GM10847 (cell line): ENCODE results near the gene AADACL3.

Experiments used
- POLR2A ChIP-seq: IDR thresholded peaks from 2 replicates; pipeline ENCODE4 v1.6.1; 2011; ENCODE audit not compliant: insufficient read length; ENCODE audit errors: extremely low read depth

The AADACL3 gene

DNA sequence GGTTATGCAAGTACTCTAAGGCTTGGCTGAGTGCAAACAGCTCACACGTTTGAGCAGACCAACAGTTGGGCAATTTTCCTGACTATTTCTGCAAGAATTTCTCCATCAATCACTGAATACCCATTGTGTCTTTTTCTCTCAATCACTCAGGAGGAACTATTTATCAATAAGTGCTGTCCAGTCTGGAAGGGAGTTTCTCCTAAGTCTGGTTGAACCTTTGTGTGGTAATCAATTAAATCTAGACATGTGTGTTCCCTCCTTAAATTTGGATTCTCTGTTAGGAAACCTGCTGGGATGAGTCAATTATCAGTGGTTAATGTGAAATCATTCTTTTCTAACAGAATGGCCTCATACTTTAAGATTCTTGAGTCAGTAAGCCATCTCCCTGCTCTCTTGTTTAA is 6.8 kb upstream of the AADACL3 start:
- no peak for TF ChIP-seq POLR2A

GRCh38 chr1:12709696-12710095 is 6.2 kb upstream of the AADACL3 start:
- TF ChIP-seq POLR2A: no peak

DNA sequence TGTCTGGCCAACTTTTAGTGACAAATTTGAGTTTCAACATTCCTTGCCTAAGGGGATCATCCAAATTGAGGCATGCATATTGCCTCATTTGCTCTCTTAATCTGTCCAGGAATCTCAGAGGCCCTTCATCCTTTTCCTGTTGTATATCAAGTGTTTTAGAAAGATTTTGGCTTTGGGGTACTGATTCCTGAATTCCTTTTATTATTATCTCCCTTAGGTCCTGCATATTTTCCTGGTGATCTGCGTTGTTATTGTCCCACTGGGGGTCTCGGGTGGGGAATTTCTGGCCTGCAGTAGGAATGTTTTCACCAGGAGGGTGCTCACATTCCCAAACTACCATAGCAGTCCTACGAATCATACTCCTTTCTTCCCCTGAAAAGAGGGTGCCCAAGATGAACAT is 4.4 kb upstream of the AADACL3 start:
- no peak for TF ChIP-seq POLR2A

- no peak for TF ChIP-seq POLR2A
These were observed 3.8 kb upstream of the AADACL3 start for GRCh38 chr1:12712076-12712475.

DNA sequence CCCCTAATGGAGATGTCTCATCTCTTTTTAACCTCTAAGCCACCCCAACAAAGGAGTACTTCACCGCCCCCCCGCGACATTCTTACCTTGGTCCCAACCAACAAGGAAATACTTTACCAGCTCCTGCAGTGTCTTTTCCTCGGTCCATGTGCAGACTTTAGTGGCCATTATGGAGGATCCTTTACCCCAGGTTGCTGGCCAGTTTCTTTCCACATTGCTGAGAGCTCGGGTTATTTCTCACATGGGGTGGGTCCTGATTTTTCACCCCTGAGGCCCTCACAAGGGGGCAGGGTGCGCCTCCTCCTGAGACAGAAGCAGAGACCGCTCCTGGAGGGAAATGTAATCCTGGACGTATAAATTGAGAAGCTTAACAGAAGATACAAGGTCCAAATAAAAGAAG is 3.0 kb upstream of the AADACL3 start:
- TF ChIP-seq POLR2A: no peak

DNA sequence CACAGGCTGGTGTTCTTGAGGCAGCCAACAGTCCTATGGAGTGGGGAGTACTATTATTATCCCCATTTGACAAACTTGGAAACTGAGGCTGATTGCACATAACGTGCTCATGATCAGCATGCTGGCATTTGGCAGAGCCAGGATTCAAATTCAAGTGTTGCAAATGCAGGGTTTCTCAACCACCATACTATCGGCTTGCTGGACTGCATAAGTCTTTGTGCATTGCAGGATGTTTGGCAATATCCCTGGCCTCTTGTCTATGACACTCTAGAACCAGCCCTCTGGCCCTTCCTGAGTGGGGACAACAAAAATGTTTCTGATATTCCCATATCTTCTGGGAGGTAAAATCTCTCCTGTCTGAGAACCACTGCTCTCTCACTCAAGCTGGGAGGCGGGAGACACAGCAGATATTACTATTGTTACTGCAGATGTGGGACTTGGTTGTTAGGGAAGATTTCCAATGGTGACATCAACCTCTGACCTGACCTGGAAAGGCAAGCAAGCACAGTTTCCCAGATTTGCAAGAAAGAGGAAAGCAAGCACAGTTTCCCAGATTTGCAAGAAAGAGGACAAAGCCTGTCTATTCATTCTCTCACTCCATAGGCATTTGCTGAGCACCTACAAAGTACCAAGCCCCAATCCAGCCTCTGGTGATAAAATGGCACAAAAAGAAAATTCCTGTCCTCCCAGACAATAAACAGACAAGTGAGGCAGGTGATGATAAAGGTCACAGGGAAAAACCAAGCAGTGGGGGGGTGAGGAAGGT is 1.0 kb upstream of the AADACL3 start:
- no peak for TF ChIP-seq POLR2A

DNA sequence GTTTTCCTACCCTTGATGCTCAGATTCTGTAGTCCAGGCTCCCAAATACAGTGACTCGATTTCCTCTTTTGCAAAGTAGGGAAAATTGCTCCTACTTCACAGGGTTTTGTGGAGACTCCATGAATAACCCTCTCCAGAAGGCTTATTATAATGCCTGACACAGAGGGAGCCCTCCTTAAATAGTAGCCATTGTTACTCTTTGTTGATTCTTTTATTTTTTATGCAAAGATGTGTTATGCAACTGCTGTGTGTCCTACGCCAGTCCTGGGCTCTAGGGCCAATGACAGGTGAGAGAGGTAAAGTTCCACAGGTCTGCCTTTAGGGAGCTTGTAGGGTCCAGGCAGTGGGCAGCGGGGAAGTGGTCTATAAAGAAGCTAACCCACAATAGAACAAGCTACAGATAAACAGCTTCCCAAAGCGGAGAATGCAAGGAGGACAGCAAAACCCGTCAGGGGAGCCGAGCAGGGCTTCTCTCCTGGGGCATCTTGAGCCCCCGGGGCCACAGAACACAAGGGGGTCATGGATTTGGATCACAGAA is 1.5 kb downstream of the AADACL3 start:
- no peak for TF ChIP-seq POLR2A

DNA sequence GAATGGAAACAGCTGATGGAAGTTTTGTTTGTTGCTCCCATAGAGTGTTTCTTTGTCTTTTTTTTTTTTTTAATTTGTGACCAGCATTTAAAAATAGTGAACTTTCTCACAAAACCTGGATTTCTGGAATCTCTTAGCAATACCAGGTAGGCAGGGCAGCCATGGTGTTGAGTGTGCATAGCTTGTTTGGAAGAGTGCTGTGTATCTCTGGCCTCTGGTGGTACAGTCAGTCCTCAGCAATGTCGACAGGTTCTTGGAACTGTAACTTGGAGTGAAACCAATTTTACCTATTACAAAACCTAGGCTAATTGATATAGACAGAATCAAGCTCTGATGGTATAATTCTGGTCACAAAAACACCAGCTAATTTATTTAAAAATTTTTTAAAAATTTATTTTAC is 6.7 kb downstream of the AADACL3 start:
- TF ChIP-seq POLR2A: no peak

DNA sequence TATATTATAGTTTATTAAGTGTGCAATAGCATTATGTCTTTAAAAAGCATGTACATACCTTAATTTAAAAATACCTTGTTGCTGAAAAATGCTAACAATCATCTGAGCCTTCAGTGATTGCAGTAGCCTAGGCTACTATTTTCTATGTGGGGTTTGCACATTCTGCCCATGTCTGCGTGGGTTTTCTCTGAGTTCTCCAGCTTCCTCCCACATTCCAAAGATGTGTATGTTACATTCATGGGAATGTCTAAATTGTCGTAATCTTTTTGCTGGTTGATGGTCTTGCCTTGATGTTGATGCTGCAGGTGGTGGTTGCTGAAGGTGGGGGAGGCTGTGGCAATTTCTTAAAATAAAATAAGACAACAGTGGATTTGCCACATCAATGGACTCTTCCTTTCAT is 12.5 kb downstream of the AADACL3 start:
- no peak for TF ChIP-seq POLR2A

DNA sequence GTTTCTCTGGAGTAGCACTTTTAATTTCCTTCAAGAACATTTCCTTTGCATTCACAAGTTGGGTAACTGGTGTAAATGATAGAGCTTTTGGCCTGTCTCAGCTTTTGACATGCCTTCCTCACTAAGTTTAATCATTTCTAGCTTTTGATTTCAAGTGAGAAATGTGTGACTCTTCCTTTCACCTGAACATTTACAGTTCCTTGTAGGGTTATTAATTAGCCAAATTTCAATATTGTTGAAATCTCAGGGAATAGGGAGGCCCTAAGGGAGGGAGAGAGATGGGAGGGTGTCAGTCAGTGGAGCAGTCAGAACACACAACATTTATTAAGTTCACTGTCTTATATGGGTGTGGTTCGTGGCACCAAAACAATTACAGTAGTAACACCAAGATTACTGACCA is 14.2 kb downstream of the AADACL3 start:
- no peak for TF ChIP-seq POLR2A

- TF ChIP-seq POLR2A: no peak
These were observed 18.7 kb downstream of the AADACL3 start for GRCh38 chr1:12734651-12735050.

DNA sequence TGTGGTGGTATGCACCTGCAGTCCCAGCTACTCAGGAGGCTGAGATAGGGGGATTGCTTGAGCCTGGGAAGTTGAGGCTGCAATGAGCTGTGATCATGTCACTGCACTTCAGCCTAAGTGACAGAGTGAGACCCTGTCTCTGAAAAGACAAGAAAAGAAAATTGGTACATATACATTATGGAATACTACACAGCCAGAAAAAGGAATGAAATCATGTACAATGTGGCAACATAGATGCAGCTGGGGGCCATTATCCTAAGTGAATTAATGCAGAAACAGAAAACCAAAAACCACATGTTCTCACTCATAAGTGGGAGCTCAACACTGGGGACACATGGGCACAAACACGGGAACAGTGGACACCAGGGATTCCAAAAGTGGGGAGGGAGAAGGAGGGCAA is 23.0 kb downstream of the AADACL3 start:
- TF ChIP-seq POLR2A: no peak

DNA sequence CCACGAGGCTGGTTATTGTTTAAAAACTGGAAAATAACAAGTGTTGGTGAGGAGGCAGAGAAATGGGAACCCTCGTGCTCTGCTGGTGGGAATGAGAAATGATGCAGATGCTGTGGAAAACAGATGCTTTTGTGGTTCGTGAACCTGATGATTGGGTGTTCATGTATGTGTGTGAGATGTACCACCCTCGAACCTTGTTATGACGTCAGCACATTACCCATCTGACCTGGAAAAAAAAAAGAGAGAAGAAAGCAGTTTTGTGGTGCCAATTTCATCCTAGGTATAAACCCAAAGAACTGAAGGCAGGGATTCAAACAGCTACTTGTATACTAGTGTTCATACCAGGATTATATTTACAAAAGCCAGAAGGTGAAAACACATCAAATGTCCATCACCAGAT is 23.7 kb downstream of the AADACL3 start:
- TF ChIP-seq POLR2A: no peak

DNA sequence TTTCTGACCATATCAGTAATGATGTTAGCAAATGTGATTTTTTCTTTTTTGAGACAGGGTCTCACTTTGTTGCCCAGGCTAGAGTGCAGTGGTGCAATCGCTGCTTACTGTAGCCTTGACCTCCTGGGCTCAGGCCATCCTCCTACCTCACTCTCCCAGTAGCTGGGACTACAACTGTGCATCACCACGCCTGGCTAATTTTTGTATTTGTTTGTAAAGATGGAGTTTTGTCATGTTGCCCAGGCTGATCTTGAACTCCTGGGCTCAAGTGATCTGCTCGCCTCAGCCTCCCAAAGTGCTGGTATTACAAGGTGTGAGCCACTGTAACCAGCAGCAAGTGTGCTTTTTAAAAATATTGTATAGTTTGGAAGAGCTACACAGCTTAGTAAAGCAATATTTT is 26.0 kb downstream of the AADACL3 start:
- TF ChIP-seq POLR2A: no peak

GRCh38 chr1:12745126-12745991 is 29.4 kb downstream of the AADACL3 start:
- no peak for TF ChIP-seq POLR2A

DNA sequence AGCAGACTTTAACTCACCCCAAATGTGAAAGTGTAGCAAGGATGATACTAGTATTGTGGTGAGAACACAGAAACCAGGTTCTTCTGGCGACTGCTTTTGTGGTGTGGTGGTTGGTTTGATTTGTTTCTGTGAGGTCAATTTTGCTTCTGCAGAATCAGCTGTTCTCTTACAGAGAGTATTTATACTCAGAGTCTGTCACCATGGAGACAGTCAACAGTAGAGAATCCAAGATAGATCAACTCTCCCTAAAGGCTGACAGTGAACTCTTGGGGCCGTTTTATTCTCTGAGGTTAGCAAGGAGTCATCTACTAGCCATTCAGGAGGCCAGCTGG is 30.0 kb downstream of the AADACL3 start, which contains the start of gene CFAP107:
Gene CFAP107 (plus strand): TSS at position 209 of the 332 bp plus-strand sequence. CDS start 231 bp downstream, outside the sequence.
- TF ChIP-seq POLR2A: no peak
